HG02938 (cell line): ENCODE results near the gene AUP1.
A peak's percentile ranks its signal among the peaks of the same experiment; 100 is the strongest.

Experiments
- ATAC-seq: cut with Tn5 transposase; IDR thresholded peaks from one replicate; pipeline ENCODE4 v1.9.1; 2021; ENCODE audit warnings: mild to moderate bottlenecking, moderate library complexity; ENCODE audit not compliant: unreplicated experiment

The AUP1 gene

GRCh38 chr2:74537140-74537539 lies 7.6 kb upstream of the AUP1 start:
- ATAC-seq: no peak

GRCh38 chr2:74536166-74536950 lies 6.9 kb upstream of the AUP1 start:
- no peak for ATAC-seq

GRCh38 chr2:74535440-74535965 lies 6.0 kb upstream of the AUP1 start:
- no peak for ATAC-seq

- no peak for ATAC-seq
Observed at GRCh38 chr2:74534411-74534810, 4.9 kb upstream of the AUP1 start.

- ATAC-seq: no peak
Observed at GRCh38 chr2:74533464-74533863, 4.0 kb upstream of the AUP1 start.

GRCh38 chr2:74532222-74532621 lies 2.7 kb upstream of the AUP1 start:
- no peak for ATAC-seq

- ATAC-seq: no peak
Observed at GRCh38 chr2:74531666-74532065, 2.2 kb upstream of the AUP1 start.

GRCh38 chr2:74530239-74531187 lies 1.0 kb upstream of the AUP1 start:
- ATAC-seq: peak; percentile 35

GRCh38 chr2:74528600-74529356 lies 728 bp downstream of the AUP1 start:
- peak; percentile 3 for ATAC-seq

- no peak for ATAC-seq
Observed at GRCh38 chr2:74527741-74528140, 1.8 kb downstream of the AUP1 start.

GRCh38 chr2:74526649-74527230 lies 2.8 kb downstream of the AUP1 start:
- no peak for ATAC-seq

GRCh38 chr2:74525717-74526648 lies 3.5 kb downstream of the AUP1 start, which contains the start of gene DQX1:
TSS of gene DQX1 (minus strand) at chr2:74526231. CDS start at chr2:74525729, 502 bp downstream.
- no peak for ATAC-seq

GRCh38 chr2:74524955-74525716 lies 4.4 kb downstream of the AUP1 start:
- no peak for ATAC-seq

- no peak for ATAC-seq
Observed at GRCh38 chr2:74524005-74524404, 5.5 kb downstream of the AUP1 start.

- ATAC-seq: no peak
Observed at GRCh38 chr2:74522516-74522915, 7.0 kb downstream of the AUP1 start.

- ATAC-seq: no peak
Observed at GRCh38 chr2:74516650-74517049, 12.9 kb downstream of the AUP1 start.

- ATAC-seq: no peak
Observed at GRCh38 chr2:74515981-74516633, 13.4 kb downstream of the AUP1 start.
